HG02852 (cell line): ENCODE data around the gene LIPG.

Experiments used
- ATAC-seq: cut with Tn5 transposase; IDR thresholded peaks from one replicate; pipeline ENCODE4 v1.9.1; 2021; ENCODE audit warnings: mild to moderate bottlenecking, moderate library complexity; ENCODE audit not compliant: unreplicated experiment

The LIPG gene

GRCh38 chr18:49609256-49610021, 47.6 kb downstream of the LIPG start:
- ATAC-seq: no peak

GRCh38 chr18:49610022-49610445, 48.2 kb downstream of the LIPG start:
- ATAC-seq: no peak

- ATAC-seq: no peak
Measured at GRCh38 chr18:49611316-49611715, 49.5 kb downstream of the LIPG start.

GRCh38 chr18:49612515-49613033, 50.7 kb downstream of the LIPG start:
- ATAC-seq: peak; percentile 96

GRCh38 chr18:49613141-49613640, 51.3 kb downstream of the LIPG start:
- ATAC-seq: no peak

GRCh38 chr18:49613641-49614151, 51.8 kb downstream of the LIPG start:
- no peak for ATAC-seq

GRCh38 chr18:49616618-49617328, 54.9 kb downstream of the LIPG start:
- ATAC-seq: no peak

GRCh38 chr18:49617329-49617695, 55.5 kb downstream of the LIPG start:
- ATAC-seq: no peak

- no peak for ATAC-seq
Measured at GRCh38 chr18:49617865-49618264, 56.0 kb downstream of the LIPG start.

GRCh38 chr18:49618742-49619681, 57.2 kb downstream of the LIPG start:
- ATAC-seq: no peak

- ATAC-seq: no peak
Measured at GRCh38 chr18:49619801-49620200, 57.9 kb downstream of the LIPG start.

GRCh38 chr18:49621301-49621700, 59.4 kb downstream of the LIPG start:
- ATAC-seq: no peak

GRCh38 chr18:49621717-49622351, 60.0 kb downstream of the LIPG start:
- ATAC-seq: no peak

- ATAC-seq: no peak
Measured at GRCh38 chr18:49623571-49623970, 61.7 kb downstream of the LIPG start.

- no peak for ATAC-seq
Measured at GRCh38 chr18:49625021-49625691, 63.3 kb downstream of the LIPG start.

- no peak for ATAC-seq
Measured at GRCh38 chr18:49626842-49627467, 65.1 kb downstream of the LIPG start.

- ATAC-seq: no peak
Measured at GRCh38 chr18:49628119-49628518, 66.3 kb downstream of the LIPG start.

- ATAC-seq: no peak
Measured at GRCh38 chr18:49628881-49629795, 67.3 kb downstream of the LIPG start.
